Glomerular visceral epithelial cell (primary cell): ENCODE data around the gene MT1X.

Experiments
- DNase-seq: peaks from one replicate; pipeline ENCODE4 v3.0.0-alpha.2; 2016; ENCODE audit errors: extremely low spot score

Gene MT1X

DNA sequence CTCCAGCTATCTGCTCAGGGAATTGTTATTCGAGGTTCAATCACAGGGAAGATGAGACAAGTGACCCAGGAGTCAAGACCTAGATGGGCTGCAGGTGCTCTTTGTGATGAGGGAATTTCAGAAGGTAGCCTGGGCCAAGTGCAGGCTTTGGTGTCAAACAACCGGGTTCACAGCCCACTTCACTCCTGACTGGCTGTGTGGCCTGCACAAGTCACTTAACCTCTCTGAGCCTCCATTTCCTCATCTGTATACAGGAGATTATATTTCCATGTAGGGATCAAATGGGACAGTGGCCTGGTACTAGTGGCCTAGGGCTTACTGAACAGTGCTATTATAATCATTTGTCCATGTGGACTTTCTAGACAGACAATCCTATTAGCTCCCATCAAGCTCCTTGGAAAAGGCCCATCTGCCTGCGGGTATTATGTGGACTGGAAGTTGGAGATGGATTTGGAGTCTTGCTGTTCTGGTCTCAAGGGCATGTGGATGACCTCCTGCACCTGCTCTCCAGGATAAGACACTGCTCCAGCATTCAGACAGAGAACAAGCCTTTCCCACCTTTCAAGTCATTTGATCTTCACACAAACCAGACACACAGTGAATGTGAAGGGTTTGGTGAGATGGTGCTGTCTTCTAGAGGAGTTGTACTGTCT lies 3.1 kb upstream of the MT1X start:
- DNase-seq = no peak

DNA sequence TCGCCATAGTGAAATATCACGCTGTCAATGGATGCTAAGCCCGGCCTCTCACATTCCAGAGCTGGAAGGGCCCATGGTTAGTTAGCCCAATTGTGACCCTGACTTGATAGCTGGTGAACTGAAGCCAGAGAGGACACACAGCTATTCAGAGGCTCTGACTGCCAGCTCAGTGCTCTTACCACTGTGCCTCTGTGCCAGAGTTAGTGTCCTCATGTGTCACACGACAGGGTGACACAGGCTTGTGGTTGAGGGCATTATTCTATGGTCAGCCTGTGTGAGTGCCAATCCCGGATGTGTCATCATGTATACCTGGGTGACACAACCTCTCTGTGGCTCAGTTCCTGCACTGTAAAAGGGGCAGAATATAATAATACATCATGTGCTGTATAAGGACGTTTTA lies 2.5 kb upstream of the MT1X start:
- no peak for DNase-seq

DNA sequence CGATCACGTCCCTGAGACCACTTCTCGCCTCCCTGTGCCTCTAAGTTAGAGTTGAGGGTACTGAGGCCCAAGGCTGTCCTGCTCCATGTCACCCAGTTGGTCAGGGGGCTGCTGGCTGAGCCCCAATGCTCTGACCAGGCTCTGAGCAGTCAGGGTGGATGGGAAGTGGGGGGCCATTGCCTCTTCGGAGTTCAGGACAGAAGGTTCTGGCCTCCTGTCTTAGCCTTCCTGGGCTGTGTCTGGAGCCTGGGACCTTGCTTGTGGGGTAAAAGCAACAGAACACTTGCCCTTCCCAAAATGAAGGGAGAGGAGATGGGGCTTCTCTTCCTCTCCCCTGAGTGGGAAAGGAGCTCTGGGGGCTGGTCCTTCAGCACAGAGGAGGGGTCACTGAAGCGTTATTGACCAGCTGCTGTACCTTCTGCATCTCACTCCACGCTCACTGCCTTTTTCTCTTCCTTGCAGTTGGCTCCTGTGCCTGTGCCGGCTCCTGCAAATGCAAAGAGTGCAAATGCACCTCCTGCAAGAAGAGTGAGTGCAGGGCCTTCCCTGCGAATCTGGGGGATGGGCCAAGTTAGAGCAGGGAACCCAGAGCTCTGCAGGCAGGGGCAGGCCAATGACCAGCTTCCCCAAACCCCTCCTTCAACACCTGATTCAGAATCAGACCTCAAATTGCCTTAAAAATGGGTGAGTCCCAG lies 580 bp downstream of the MT1X start:
- DNase-seq = no peak

DNA sequence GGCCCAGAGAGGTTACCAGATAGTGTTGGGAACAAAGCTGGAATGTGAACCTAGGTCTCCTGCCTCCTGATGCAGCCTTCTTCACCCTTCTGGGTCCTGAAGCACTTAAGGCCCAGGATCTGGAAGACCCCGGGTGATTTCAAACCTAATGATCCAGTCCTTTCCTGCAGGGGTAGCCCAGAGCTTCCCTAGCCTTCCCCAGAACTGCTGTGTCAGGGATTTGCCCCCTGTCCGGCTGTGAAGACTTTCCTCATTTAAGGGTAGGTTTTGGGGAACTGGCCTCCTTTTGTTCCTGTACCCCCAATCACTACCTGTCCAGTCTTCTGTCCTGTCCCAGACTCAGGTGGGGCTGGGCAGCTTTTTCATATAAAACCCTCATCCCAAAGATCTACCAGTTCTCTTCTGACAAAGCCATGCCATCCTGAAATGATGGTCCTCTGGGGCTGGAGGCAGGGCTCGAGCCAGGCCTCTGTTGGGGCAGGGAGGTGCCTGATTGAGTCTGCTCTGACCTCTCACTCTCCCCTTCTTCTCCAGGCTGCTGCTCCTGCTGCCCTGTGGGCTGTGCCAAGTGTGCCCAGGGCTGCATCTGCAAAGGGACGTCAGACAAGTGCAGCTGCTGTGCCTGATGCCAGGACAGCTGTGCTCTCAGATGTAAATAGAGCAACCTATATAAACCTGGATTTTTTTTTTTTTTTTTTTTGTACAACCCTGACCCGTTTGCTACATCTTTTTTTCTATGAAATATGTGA lies 1.3 kb downstream of the MT1X start:
- no peak for DNase-seq

DNA sequence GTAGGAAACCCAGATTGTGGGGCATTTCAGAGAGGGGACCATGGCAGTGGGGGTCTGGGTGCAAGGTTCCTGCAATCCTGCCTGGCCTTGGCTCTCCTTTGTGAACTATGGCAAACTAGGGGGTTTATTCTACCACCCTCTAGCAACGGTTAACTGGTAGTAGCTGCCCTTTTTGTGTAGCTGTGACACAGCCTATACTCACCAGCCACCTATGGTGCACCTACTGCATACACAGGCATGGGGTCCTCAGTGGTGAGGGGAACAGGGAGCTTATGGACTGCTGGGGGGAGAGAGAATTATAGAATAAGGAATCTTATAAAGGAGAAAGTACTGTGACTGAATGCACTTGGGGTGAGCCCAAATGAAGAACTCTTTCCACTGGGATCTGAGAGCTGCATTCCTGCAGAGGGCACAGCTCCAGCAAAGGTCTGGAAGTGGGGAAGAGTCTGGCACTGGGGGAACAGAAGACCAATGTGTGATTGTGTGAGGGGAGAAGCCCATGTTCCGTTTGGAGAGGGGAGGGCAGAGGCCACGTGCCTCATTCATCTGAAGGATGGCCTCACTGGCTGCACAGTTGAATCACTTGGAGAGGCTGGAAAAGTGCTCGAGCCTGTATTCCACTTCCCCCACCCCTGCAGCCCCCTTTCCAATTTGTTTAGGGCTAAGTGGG lies 2.1 kb downstream of the MT1X start:
- DNase-seq = no peak

DNA sequence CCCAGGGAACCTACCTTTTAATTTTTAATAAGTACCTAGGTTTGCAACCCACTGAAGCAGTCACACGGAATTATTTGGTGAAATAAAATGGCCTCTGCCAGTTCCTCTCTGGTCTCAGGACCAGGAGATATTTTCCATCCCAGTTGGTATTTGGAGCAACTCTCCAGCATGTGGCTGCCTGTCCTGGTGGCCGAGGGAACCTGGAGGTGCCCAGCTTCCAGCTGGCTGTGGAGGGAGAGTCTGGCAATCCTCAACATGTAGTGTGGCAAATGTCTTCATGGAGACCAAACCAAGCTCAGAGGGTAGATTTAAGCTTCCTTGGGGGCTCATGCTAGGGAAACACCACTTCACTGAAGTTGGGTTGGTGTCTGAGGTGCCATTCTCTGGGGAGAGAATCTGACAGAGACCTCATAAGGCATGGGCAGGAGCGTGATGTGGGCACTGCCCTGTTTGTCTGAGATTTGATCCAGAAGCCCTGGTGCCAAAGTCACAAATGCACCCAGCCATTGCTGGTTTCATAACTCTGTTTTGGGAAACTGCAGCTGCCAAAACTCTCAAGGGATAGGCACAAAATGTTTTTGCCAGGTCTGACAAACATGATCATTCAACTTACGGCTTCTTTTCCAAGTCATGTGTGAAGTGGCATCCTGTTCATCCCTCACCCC lies 2.8 kb downstream of the MT1X start:
- DNase-seq = no peak

DNA sequence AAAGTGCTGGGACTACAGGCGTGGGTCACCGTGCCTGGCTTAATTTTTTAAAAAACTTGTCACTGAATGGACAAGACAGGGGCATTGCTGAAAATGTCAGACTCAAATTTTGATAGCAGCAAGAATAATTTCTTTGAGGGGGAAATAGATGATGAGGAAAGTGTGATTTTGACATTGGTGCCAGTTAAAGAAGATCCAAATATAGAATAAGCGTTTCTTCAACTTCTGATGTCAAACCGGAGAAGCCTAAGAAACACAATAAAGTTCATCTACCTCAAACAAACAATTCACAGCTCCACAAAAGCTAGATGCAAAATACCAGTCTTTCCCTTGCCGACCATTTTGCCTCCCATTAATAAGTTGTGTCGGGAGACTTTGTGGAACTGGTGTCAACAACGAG lies 4.5 kb downstream of the MT1X start:
- no peak for DNase-seq

DNA sequence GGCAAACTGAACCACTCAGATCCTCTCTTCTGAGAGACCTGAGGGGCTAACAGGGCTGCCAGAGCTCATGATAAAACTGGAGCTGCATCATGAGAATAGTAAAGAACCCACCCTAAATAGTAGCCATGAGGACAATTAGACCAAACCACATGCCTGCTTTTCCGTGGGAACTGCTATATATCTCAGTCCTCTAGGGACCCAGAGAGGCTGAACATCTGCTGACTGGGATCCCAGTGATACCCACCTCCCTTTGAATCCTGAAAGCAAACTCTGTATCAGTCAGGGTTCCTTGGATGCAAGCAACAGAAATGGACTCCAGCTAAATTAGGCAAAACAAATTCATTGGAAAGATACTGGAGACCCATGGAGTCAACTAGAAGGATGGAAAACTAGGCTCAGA lies 6.5 kb downstream of the MT1X start:
- no peak for DNase-seq

DNA sequence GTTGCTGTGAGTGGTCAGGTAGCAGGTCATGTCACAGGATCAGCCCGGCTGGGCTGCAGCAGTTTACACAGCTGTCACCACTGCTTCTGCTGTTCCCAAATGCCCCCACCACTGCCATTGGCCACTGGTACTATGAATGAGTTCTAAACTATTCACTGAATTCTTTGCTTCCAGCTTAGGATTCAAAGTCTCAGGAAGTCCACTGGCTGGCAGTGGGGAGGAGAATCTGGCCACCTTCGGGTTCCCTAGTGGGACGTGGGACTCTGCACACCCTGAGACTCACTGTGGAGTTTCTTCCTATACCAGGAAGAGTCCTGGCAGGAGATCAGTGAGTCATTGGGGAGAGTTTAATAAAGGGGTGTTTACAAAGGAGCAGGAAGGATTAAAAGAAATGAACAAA lies 6.9 kb downstream of the MT1X start:
- no peak for DNase-seq

DNA sequence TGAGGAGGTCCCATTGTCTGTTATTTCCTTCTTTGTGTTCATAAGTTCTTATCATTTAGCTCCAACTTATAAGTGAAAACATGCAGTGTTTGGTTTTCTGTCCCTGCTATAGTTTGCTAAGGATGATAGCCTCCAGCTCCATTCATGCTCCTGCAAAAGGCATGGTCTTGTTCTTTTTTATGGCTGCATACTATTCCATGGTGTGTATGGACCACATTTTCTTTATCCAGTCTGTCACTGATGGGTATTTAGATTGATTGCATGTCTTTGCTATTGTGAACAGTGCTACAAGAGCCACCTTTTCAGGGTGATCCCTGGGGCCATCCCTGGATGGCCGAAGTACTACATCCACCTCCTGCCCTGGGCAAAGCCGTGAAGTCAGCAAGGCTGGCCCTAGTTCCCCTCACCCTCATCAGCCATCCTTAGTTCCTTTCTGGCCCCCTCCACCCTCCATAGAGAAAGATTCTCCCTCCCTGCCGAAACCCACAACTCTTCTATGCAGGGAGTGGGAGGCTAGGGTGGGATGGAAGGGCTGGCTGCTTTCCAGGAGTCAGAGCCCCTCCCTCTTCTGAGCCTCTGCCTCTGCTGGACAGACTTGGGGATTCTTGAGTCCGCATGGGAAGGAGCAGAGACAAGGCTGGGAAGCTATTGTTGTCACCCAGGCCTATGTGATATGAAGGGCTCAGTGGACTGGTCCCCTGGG lies 8.3 kb downstream of the MT1X start:
- no peak for DNase-seq

DNA sequence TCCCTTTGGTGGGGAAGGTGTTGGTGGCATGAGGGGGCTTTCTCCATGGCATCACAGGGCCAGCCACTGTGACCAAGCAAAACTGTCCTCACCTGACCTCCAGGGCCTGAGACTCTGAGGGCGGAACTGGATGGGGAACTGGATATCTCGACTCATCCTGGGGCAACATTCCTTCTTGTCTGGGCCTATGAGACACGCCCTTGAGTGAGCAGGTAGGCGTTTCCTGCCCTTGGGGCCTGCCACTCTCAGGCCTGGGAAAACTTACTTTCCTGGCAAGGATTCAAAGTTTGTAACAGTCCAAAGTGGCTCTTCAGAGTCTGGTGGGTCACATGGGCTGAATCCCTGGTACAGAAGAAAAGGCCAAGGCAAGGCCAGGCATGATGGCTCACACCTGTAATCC lies 9.6 kb downstream of the MT1X start:
- DNase-seq = peak; percentile 69

DNA sequence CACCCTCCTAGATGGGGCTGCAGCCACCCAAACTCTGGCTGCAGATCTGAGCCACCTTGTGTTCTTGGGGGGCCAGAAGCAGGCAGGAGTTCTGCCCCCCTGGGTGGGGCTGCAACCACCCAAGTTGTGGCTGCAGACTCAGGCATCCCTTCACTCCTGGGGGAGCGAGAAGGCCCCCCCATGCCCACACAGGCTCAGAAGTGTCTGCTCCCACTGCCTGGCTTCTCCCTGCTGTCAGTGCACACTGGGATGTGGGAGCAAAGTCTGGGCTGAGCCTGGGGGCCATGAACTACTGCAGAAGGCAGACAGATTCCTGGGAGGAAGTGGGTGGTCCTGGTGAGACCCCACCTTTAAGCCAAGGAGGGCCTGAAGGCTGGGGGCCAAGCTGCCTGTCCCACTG lies 13.0 kb downstream of the MT1X start:
- DNase-seq = no peak

DNA sequence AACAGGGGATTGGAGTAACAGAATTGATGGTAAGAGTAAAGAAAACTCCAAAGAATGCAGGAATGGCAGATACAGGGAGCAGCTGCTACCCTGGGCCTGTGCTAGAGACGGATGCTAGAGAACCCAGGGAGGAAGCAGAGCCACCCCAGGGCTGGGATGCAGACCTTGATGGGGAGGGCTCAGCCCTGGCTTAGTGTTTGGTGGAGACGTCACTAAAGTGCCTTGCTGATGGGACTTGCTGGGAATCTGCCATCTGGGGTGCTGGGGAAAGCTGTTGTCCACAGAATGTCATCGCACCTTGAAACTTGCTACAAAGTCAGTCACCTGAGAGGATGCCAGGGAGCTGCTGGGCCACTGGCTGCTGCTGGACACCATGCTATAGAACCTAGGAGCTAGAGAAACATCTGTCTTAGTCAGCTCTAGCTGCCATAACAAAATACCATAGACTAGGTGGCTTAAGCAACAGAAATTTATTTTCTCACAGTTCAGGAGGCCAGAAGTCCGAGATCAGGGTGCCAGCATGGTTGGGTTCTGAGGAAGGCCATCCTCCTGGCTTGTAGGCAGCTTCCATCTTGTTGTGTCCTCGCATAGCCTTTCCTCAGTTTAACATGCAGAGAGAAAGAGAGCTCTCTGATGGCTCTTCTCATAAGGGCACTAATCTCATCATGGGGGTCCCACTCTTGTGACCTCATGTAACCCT lies 15.3 kb downstream of the MT1X start:
- no peak for DNase-seq

DNA sequence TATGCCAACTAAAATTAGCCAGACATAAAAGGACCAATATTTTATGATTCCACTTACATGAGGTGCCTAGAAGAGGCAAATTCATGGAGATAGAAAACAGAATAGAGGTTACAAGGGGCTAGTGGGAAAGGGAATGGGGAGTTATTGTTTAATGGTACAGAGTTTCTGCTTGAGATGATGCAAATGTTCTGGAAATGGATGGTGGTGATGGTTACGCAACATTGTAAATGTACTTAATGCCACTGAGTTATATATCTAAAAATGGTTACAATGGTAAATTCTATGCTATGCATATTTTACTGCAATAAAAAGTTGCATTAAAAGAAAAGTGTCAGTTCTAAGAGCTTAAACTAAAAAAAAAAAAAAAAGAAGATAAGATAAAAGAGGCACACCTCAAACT lies 17.9 kb downstream of the MT1X start:
- no peak for DNase-seq

DNA sequence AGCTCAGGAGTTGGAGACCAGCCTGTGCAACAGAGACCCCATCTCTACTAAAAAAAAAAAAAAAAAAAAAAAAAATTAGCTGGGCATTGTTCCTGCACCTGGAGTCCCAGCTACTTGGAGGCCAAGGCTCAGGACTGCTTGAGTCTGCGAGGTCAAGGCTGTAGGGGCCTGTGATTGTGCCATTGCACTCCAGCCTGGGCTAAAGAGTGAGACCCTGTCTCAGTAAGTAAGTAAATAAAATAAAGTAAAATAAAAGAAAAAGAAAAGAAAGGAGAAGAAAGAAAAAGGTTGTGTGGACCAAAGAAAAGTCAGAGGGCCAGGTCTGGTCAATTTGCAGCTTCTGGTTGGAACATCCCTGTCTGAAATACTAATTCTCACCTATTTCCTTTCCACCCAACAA lies 18.4 kb downstream of the MT1X start:
- DNase-seq = no peak

DNA sequence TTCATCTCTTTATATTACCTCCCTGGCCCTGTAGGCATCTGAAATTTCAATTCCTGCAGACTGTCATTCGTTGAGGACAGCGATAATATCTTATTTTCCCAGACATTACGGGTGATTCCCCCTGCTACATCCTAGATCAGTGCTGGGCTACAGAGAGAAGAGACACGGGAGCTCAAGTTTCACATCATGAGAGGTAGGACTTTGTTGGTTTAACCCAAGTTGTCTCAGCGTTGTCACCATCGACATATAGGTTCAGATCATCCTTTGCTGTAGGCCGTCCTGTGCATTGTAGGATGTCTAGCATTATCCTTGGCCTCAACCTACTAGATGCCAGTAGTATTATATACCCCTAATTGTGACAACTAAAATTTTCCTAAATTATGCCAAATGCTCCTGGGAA lies 19.3 kb downstream of the MT1X start:
- DNase-seq = no peak

DNA sequence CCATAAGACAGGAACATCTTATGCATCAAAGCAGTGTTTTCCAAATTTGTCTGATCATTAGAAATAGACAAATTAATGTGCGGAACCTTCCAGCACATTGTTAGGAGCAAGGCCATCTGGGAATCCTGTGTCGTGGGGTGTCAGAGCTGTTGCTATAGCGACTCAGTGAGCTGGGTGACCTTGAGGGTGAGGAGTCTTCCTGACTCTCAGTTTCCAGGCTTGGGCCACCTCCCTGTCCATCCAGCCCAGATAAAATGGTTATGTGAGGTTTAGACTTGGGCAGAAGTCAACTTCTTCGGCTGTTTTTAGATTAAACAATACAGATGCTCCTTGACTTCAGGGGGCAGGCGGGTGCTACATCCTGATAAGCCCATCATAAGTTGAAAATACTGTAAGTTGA lies 20.6 kb downstream of the MT1X start:
- DNase-seq = no peak

DNA sequence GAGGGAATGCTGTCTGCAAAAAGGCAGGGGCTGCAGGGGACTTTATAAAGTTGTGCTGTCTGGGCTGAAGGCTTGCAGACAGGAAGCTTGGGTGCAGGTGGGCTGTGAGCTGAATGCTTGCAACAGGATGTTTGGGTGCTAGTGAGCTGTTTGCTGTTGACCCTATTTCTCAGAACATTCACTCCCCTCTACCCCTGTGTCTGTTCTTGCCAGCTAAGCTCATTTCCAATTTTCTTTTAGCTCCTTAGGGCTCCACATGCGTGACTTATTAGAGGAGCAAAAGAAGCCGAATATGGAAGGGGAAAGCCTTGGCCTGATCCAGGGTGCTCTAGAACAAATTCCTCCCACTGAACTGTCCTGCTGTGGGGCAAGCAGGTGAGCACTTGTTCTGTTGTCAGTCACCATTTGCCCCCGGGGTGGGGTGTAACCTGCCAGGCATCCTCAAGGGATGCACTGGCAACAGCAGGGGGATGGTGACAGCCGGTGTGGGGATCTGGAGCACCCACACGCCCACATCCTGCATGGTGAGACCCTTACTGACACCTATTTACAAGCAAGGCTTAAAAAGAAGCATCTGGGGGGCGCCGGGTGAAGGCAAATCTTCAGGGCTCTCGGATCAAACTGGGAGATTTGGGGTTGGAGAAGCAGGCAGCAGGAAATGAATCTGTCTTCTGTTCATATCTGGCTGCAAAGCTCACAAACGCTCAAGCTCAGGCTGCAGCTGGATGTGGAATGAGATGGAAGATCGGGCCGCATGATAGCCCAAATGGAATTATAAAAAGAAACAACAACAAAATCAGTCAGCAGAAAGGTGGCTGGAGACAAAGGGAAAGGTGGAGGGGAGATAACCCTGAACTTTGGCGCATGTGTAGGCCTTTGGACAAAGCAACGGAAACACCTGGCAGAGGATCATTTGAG lies 26.5 kb downstream of the MT1X start:
- no peak for DNase-seq

DNA sequence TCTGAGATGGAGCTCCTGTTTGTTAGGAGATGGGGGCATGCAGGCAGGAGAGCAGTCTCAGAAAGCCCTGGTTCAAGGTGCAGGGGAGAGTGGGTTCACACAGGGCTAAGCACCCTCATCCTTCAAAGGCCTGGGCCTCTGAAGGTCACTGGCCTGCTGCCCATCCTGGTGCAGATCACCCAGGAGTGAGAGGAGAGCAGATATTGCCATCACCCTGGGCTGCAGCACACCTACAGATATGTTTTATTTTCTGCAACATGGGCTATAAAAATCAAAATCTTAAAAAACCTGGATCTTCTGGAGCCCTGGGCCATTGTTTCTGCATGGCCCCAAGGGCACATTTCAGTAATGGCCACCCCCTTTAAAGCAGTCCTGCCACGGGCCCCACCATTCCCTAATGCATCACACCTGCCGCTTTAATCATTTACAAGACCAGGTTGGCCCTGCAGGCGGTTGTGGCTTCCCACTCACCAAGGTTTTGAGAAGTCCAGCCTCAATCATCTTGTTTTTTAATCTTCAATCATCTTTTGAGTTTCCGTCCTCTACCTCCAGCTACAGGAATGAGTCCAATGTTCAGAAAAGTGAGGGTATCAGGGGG lies 27.3 kb downstream of the MT1X start:
- DNase-seq = no peak
